HepG2 (cell line): Measurements from ENCODE around the gene LRRC3. TPM values are rescaled to one million over a fixed set of nuclear protein-coding genes. Genes with fewer than 3 reads are reported as not detected.

Source experiments
- CHCHD3 ChIP-seq: sonication (generic); formaldehyde crosslinking; IDR thresholded peaks from 2 replicates; pipeline ENCODE4 v1.8.0; 2022; ENCODE audit warnings: mild to moderate bottlenecking, missing genetic modification reagents, moderate library complexity
- KLF6 ChIP-seq: IDR thresholded peaks from 2 replicates; pipeline ENCODE4 v1.8.0; 2016; ENCODE audit warnings: missing biosample characterization, missing genetic modification reagents
- MTA3 ChIP-seq: sonication (generic); formaldehyde crosslinking; IDR thresholded peaks from 2 replicates; pipeline ENCODE4 v1.4.0; 2020; ENCODE audit warnings: missing genetic modification reagents
- NR2F2 ChIP-seq: IDR thresholded peaks from 2 replicates; pipeline ENCODE4 v1.6.1; 2012; ENCODE audit warnings: low read depth, inconsistent platforms, borderline replicate concordance
- NRL ChIP-seq: sonication (generic); formaldehyde crosslinking; IDR thresholded peaks from 2 replicates; pipeline ENCODE4 v1.5.0; 2020; ENCODE audit warnings: missing genetic modification reagents, mild to moderate bottlenecking, moderate library complexity, borderline replicate concordance
- POGZ ChIP-seq: sonication (generic); formaldehyde crosslinking; IDR thresholded peaks from 2 replicates; pipeline ENCODE4 v1.4.0; 2020; ENCODE audit warnings: mild to moderate bottlenecking, missing genetic modification reagents
- RAD51 ChIP-seq: fragments of 450-650 bp; IDR thresholded peaks from 2 replicates; pipeline ENCODE4 v1.6.1; 2016; ENCODE audit warnings: borderline replicate concordance
- TFAP4 ChIP-seq: sonication (generic); IDR thresholded peaks from 2 replicates; pipeline ENCODE4 v1.6.1; 2016; ENCODE audit warnings: low read depth, borderline replicate concordance
- ZNF264 ChIP-seq: sonication (generic); formaldehyde crosslinking; IDR thresholded peaks from 2 replicates; pipeline ENCODE4 v1.4.0; 2020; ENCODE audit warnings: missing genetic modification reagents
- ZNF367 ChIP-seq: sonication (generic); formaldehyde crosslinking; IDR thresholded peaks from 2 replicates; pipeline ENCODE4 v1.4.0; 2020; ENCODE audit warnings: missing genetic modification reagents, borderline replicate concordance
- ZNF740 ChIP-seq: sonication (generic); formaldehyde crosslinking; IDR thresholded peaks from 2 replicates; pipeline ENCODE4 v1.4.0; 2020; ENCODE audit warnings: missing genetic modification reagents
- ZSCAN22 ChIP-seq: sonication (generic); formaldehyde crosslinking; IDR thresholded peaks from 2 replicates; pipeline ENCODE4 v1.4.0; 2020; ENCODE audit warnings: mild to moderate bottlenecking, missing genetic modification reagents
- polyA plus RNA-seq, 8 experiments: library from polyadenylated mRNA; depleted of rRNA in 3 of 8; stranded (reverse) in 7 of 8; unstranded in 1 of 8; fragments of >200 nt; fragmentation: Illumina TruSeq in 4 of 8; extraction: Trizol in 4 of 8; gene quantifications; 2 replicates each; pipeline versions ENCODE4 v1.2.1 to v1.2.3, GENCODE V29; 2011 to 2016; ENCODE audit warnings: low read depth in 4 of 8, missing spikeins in 1 of 8, mixed read lengths in 1 of 8; ENCODE audit not compliant: insufficient read depth in 1 of 8
- total RNA-seq, 5 experiments: library from RNA; depleted of rRNA; stranded (reverse); fragments of >200 nt; fragmentation: Illumina TruSeq; extraction: Trizol; gene quantifications; 2 replicates each; pipeline ENCODE4 v1.2.3, GENCODE V29; 2016; ENCODE audit warnings: low read depth in 1 of 5
- TF ChIP-seq, protein P1 (sequence below): sonication (generic); formaldehyde crosslinking; IDR thresholded peaks from 2 replicates; pipeline ENCODE4 v1.5.1; 2020; ENCODE audit warnings: mild to moderate bottlenecking, missing genetic modification reagents, moderate library complexity
- TF ChIP-seq, protein P2 (sequence below): IDR thresholded peaks from 2 replicates; pipeline ENCODE4 v1.6.1; 2012; ENCODE audit warnings: low read depth, low read length, improper control_type of control experiment
- TF ChIP-seq, protein P3 (sequence below): sonication (generic); formaldehyde crosslinking; IDR thresholded peaks from 2 replicates; pipeline ENCODE4 v1.5.0; 2020; ENCODE audit warnings: mild to moderate bottlenecking, missing genetic modification reagents, moderate library complexity
- TF ChIP-seq, protein P4 (sequence below): sonication (generic); formaldehyde crosslinking; IDR thresholded peaks from 2 replicates; pipeline ENCODE4 v1.8.0; 2022; ENCODE audit warnings: mild to moderate bottlenecking, missing genetic modification reagents; ENCODE audit not compliant: insufficient replicate concordance

The LRRC3 gene
- total and polyA plus RNA-seq, 2 of the 13 experiments (the other 11 are each of a cell fraction or from before 2014, with no cell fraction given): 4.8 to 16.5 TPM

- TF ChIP-seq, protein P1, sequence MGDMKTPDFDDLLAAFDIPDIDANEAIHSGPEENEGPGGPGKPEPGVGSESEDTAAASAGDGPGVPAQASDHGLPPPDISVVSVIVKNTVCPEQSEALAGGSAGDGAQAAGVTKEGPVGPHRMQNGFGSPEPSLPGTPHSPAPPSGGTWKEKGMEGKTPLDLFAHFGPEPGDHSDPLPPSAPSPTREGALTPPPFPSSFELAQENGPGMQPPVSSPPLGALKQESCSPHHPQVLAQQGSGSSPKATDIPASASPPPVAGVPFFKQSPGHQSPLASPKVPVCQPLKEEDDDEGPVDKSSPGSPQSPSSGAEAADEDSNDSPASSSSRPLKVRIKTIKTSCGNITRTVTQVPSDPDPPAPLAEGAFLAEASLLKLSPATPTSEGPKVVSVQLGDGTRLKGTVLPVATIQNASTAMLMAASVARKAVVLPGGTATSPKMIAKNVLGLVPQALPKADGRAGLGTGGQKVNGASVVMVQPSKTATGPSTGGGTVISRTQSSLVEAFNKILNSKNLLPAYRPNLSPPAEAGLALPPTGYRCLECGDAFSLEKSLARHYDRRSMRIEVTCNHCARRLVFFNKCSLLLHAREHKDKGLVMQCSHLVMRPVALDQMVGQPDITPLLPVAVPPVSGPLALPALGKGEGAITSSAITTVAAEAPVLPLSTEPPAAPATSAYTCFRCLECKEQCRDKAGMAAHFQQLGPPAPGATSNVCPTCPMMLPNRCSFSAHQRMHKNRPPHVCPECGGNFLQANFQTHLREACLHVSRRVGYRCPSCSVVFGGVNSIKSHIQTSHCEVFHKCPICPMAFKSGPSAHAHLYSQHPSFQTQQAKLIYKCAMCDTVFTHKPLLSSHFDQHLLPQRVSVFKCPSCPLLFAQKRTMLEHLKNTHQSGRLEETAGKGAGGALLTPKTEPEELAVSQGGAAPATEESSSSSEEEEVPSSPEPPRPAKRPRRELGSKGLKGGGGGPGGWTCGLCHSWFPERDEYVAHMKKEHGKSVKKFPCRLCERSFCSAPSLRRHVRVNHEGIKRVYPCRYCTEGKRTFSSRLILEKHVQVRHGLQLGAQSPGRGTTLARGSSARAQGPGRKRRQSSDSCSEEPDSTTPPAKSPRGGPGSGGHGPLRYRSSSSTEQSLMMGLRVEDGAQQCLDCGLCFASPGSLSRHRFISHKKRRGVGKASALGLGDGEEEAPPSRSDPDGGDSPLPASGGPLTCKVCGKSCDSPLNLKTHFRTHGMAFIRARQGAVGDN (CRISPR knock-in tag): peak; percentile 70
- TF ChIP-seq, protein P2, sequence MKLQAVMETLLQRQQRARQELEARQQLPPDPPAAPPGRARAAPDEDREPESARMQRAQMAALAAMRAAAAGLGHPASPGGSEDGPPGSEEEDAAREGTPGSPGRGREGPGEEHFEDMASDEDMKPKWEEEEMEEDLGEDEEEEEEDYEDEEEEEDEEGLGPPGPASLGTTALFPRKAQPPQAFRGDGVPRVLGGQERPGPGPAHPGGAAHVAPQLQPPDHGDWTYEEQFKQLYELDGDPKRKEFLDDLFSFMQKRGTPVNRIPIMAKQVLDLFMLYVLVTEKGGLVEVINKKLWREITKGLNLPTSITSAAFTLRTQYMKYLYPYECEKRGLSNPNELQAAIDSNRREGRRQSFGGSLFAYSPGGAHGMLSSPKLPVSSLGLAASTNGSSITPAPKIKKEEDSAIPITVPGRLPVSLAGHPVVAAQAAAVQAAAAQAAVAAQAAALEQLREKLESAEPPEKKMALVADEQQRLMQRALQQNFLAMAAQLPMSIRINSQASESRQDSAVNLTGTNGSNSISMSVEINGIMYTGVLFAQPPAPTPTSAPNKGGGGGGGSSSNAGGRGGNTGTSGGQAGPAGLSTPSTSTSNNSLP: no peak
- no peak for TF ChIP-seq ZNF264 (CRISPR knock-in tag)
- no peak for TF ChIP-seq CHCHD3 (CRISPR knock-in tag)
- no peak for TF ChIP-seq ZNF740
- TF ChIP-seq, protein P3, sequence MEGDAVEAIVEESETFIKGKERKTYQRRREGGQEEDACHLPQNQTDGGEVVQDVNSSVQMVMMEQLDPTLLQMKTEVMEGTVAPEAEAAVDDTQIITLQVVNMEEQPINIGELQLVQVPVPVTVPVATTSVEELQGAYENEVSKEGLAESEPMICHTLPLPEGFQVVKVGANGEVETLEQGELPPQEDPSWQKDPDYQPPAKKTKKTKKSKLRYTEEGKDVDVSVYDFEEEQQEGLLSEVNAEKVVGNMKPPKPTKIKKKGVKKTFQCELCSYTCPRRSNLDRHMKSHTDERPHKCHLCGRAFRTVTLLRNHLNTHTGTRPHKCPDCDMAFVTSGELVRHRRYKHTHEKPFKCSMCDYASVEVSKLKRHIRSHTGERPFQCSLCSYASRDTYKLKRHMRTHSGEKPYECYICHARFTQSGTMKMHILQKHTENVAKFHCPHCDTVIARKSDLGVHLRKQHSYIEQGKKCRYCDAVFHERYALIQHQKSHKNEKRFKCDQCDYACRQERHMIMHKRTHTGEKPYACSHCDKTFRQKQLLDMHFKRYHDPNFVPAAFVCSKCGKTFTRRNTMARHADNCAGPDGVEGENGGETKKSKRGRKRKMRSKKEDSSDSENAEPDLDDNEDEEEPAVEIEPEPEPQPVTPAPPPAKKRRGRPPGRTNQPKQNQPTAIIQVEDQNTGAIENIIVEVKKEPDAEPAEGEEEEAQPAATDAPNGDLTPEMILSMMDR (CRISPR knock-in tag): peak; percentile 9; the same call in 1 of the 2 replicates
- no peak for TF ChIP-seq KLF6
- TF ChIP-seq, protein P4, sequence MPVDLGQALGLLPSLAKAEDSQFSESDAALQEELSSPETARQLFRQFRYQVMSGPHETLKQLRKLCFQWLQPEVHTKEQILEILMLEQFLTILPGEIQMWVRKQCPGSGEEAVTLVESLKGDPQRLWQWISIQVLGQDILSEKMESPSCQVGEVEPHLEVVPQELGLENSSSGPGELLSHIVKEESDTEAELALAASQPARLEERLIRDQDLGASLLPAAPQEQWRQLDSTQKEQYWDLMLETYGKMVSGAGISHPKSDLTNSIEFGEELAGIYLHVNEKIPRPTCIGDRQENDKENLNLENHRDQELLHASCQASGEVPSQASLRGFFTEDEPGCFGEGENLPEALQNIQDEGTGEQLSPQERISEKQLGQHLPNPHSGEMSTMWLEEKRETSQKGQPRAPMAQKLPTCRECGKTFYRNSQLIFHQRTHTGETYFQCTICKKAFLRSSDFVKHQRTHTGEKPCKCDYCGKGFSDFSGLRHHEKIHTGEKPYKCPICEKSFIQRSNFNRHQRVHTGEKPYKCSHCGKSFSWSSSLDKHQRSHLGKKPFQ: no peak
- no peak for TF ChIP-seq NR2F2
- no peak for TF ChIP-seq MTA3
- no peak for TF ChIP-seq ZNF367 (CRISPR knock-in tag)
- TF ChIP-seq POGZ (CRISPR knock-in tag): no peak
- no peak for TF ChIP-seq ZSCAN22 (CRISPR knock-in tag)
- peak; percentile 10; the same call in 1 of the 2 replicates for TF ChIP-seq TFAP4
- TF ChIP-seq RAD51: no peak
- TF ChIP-seq NRL (CRISPR knock-in tag): 0 out of 2 replicates have a peak, but pooled peaks have one; percentile 21
Observed at GRCh38 chr21:44498280-44499210, 43.2 kb downstream of the LRRC3 start (continued).
